ENCODE measurements around the gene MT4.

Gene MT4

DNA sequence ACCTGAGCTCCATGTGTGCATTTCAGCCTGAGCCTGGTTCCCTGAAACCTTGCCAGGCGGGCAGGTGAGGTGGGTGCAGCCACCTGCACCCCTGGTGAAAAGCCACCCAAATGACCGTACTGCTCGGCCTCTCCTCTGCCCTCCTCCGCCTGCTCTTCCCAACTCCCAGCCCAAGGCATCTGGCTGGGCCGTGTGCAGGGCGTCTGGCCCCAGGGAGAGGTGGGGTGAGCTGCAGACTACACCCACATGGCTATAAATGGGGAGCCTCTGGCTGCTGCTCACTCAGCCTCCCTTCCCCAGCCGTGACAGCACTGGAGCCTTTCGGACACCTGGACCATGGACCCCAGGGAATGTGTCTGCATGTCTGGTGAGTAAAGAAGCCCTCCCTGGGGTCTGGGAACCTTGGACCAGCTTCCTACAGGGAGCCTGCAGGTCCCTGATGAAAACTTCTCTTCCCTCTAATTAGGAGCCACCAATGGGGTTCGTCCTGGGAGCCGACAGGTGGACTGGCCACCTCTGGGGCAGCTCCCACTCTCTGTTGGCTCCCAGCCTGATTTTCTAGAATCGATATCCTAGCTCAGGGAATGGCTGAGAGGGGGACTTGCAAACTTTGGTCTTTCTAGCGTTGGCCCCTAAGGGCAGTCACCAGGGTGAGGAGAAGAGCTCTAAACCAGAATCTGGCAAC lies at the start of gene MT4:
Gene MT4 (plus strand): TSS at position 281 of the 685 bp plus-strand sequence. CDS start 56 bp downstream, at position 337.
- no peak within 1 kb of the TSS for H3K4me3 Mint-ChIP-seq
- no peak for DNase-seq
- no peaks in the 10 kb centered on the region for H3K9me3 Mint-ChIP-seq
- no peak within 1 kb of the TSS for H3K27ac Mint-ChIP-seq
- H3K36me3 Mint-ChIP-seq (ENCODE audit: low read depth), result no peaks in the 10 kb centered on the region
- H3K4me1 Mint-ChIP-seq (ENCODE audit: low read depth), result no peaks in the 10 kb centered on the region
- H3K27me3 Mint-ChIP-seq, result peaks cover 3% of the 10 kb centered on the region

DNA sequence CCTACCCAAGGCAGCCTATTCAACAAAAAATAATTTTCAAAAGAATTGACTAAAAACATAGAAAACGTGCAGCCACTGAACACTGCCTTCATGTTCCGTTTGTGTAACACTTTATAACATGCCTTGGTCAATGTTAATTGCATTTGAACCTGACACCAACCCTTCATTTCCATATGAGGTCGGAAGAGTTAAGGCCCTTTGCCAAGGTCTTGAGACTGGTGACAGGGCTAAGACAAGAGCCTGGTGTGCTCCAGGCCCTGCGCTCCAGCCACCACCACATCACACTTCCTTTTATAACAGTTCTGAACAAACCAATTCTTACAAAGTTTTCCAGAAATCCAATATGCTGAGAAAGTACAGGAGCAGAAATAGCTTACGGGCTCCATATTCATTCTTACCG lies 49.2 kb upstream of the MT4 start:
- Mint-ChIP-seq H3K4me3 (no peak overlapping the region), H3K9me3 (no peaks in the 10 kb centered on the region), H3K36me3 (ENCODE audit: low read depth) (peaks cover 23% of the 10 kb centered on the region), H3K4me1 (ENCODE audit: low read depth) (peaks cover 62% of the 10 kb centered on the region), H3K27ac (no peak overlapping the region), H3K27me3 (no peaks in the 10 kb centered on the region)
- DNase-seq, result no peak

DNA sequence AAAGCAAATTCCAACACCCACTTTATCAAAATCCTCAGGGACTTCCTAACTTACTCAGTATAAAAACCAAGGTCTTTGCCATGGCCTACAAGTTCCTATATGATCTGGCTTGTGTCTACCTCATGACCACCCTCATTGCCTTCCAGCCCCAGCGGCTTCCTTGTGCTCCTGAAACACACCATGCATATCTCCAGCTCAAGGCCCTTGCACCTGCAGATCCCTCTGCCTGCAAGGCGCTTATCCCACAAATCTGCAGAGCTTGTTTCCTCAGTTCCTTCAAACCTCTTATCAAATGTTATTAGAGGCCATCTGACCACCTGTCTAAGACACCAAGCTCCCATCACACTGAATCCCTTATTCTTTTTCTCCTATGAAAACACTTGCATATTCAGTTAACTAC lies 47.7 kb upstream of the MT4 start:
- peaks cover 62% of the 10 kb centered on the region for H3K4me1 Mint-ChIP-seq (ENCODE audit: low read depth)
- H3K27ac Mint-ChIP-seq, result no peak overlapping the region
- H3K27me3 Mint-ChIP-seq, result no peaks in the 10 kb centered on the region

DNA sequence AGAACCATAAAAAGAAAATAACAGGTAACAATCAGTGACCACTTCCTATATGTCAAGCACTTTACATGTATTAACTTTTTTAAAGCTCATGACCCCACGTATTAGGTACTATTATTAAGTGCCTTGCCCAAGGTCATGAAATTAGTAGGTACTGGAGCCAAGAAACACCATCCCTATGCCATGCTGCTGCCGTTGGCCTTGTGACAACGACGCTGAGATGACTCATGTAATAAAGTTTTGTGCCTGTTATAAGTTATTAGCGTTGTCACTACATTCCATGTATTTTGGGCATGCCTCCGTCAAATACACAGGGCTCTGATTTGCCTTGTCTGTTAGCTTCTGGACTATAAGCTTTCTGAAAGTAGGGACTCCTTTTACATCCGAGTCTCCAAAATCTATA lies 46.4 kb upstream of the MT4 start:
- no peaks in the 10 kb centered on the region for H3K27me3 Mint-ChIP-seq
- no peak overlapping the region for H3K27ac Mint-ChIP-seq
- H3K36me3 Mint-ChIP-seq (ENCODE audit: low read depth), result peaks cover 3% of the 10 kb centered on the region
- H3K4me3 Mint-ChIP-seq, result peak overlapping the region; percentile 87
- peaks cover 60% of the 10 kb centered on the region for H3K4me1 Mint-ChIP-seq (ENCODE audit: low read depth)
- H3K9me3 Mint-ChIP-seq, result no peaks in the 10 kb centered on the region
- DNase-seq, result no peak

More for the DNA sequence above, 47.7 kb upstream of the MT4 start:
- H3K9me3 Mint-ChIP-seq, result no peaks in the 10 kb centered on the region
- no peak overlapping the region for H3K4me3 Mint-ChIP-seq
- H3K36me3 Mint-ChIP-seq (ENCODE audit: low read depth), result peaks cover 10% of the 10 kb centered on the region
- no peak for DNase-seq

DNA sequence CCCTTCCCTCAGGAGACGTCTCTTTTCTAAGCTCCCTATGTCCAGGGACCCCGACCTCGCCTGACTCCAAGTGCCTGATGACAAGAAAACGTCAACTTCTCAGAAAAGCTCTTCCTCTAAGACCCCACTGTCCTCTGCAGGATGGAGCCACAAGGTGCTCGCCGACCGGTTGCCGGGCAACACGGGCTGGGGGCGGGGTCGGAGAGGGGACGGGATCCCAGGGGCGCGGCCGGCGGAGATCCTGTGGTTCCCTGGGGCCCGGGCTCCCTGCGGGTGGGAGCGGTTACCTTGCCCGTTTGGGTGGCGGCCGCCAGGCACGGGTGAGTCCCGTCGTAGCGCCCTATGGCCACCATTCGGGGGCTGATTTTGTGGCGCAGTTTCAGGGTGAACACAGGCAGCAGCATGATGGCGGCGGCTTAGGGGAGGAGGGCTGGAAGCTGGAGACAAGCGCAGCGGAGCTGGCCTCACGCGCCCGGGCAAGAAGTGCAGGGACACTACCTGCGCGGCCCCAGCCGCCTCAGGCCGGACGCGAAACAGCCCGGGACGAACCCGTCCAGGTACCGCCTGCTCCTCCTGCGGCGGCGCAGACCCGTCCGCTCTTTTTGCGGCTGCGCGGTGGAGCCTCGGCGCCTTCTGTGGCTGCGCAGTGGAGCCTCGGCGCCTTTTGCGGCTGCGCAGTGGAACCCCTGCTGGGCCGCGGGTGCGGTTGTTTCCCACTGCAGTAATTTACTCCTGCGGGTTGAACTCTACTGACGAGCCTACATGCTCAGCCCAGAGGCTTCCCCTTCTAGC lies 45.2 kb upstream of the MT4 start, which contains the start of gene BBS2:
Gene BBS2 (minus strand): TSS at position 566 of the 792 bp plus-strand sequence. CDS start 162 bp downstream, at position 404.
- H3K4me3 Mint-ChIP-seq, result peak within 1 kb of the TSS; percentile 87
- H3K27ac Mint-ChIP-seq, result peak within 1 kb of the TSS; percentile 85
- H3K27me3 Mint-ChIP-seq, result no peaks in the 10 kb centered on the region
- peak; percentile 95 for DNase-seq
- no peaks in the 10 kb centered on the region for H3K9me3 Mint-ChIP-seq
- peaks cover 50% of the 10 kb centered on the region for H3K4me1 Mint-ChIP-seq (ENCODE audit: low read depth)
- H3K36me3 Mint-ChIP-seq (ENCODE audit: low read depth), result peaks cover 3% of the 10 kb centered on the region

DNA sequence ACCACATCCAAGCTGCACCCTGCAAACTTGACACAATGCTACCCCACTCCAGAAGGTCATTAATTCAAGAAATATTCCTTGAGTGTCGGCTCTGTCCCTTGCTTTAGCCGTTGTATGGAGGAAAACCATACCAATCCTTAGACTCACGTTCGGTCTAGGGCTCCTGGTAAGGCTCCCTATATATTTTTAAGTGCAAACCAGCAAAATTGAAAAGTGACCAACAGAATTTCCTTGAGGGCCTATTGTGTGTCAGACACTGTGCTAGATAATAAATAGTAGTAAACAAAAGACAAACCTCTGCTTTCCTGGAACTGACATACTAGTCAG lies 44.7 kb upstream of the MT4 start:
- Mint-ChIP-seq H3K9me3 (no peaks in the 10 kb centered on the region), H3K4me3 (peak overlapping the region; percentile 87), H3K4me1 (ENCODE audit: low read depth) (peaks cover 44% of the 10 kb centered on the region), H3K27me3 (no peaks in the 10 kb centered on the region), H3K27ac (peak overlapping the region; percentile 85), H3K36me3 (ENCODE audit: low read depth) (peaks cover 3% of the 10 kb centered on the region)
- DNase-seq, result no peak

DNA sequence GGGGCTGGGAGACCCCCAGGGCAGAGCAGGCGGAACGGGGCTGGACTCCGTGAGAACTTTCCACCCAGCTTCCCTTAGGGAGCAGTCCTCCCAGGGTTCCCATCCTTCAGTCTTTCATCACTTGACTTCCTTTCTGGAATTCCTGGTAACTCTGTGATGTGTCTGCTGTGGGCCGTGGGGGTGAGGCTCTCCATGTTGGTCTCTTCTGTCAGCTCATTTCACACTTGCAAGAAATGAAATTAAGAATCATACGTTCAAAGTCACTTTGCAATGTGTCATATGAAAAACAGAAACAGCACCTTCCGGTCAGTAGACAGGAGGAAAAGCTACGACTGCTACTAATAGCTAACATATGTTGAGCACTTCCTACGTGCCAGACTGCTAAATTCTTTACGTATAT lies 39.6 kb upstream of the MT4 start:
- DNase-seq, result no peak
- H3K27me3 Mint-ChIP-seq, result no peaks in the 10 kb centered on the region
- H3K9me3 Mint-ChIP-seq, result no peaks in the 10 kb centered on the region
- no peaks in the 10 kb centered on the region for H3K36me3 Mint-ChIP-seq (ENCODE audit: low read depth)
- no peak overlapping the region for H3K27ac Mint-ChIP-seq
- no peak overlapping the region for H3K4me3 Mint-ChIP-seq
- H3K4me1 Mint-ChIP-seq (ENCODE audit: low read depth), result peaks cover 6% of the 10 kb centered on the region

DNA sequence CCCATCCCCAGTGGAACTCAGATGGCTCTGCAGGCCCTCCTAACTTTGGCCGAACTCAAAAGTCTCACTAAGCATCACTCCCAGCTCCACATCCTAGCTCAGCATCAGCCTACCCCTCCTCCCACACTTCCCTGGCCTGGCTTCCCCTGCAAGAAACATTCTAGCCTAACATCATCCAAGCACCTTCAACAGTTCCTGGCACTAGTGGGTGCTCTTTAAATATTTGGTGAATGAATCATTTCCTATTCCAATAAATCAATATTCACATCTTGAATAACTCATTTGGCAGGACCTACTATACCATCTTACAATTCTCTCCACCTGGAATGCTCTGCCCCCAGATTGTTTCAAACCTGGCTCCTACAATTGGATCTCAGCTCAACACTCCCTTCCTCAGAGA lies 34.0 kb upstream of the MT4 start:
- H3K9me3 Mint-ChIP-seq, result no peaks in the 10 kb centered on the region
- no peaks in the 10 kb centered on the region for H3K4me1 Mint-ChIP-seq (ENCODE audit: low read depth)
- peaks cover 9% of the 10 kb centered on the region for H3K27me3 Mint-ChIP-seq
- no peak overlapping the region for H3K27ac Mint-ChIP-seq
- H3K4me3 Mint-ChIP-seq, result no peak overlapping the region
- H3K36me3 Mint-ChIP-seq (ENCODE audit: low read depth), result no peaks in the 10 kb centered on the region
- DNase-seq, result no peak

DNA sequence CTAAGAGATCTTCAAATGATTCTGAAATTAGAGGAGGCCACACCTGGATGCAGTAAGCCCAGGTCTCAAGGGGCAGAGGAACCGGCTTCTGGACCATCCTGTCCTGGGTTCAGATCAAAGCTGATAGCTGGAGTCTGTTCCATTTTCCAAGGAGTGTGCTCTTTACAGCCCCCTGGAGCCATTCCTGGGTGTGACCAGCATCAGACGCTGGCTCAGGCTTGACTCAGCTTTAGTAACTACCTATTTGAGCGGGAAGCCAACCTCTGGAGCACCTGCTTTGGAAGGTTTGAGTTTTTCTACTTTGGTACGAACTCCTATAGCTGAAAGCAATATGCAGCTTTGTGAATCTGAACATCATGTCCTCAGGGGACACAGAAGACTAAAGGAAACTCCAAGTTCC lies 32.2 kb upstream of the MT4 start:
- Mint-ChIP-seq H3K36me3 (ENCODE audit: low read depth) (no peaks in the 10 kb centered on the region), H3K27me3 (peaks cover 14% of the 10 kb centered on the region), H3K9me3 (no peaks in the 10 kb centered on the region)

DNA sequence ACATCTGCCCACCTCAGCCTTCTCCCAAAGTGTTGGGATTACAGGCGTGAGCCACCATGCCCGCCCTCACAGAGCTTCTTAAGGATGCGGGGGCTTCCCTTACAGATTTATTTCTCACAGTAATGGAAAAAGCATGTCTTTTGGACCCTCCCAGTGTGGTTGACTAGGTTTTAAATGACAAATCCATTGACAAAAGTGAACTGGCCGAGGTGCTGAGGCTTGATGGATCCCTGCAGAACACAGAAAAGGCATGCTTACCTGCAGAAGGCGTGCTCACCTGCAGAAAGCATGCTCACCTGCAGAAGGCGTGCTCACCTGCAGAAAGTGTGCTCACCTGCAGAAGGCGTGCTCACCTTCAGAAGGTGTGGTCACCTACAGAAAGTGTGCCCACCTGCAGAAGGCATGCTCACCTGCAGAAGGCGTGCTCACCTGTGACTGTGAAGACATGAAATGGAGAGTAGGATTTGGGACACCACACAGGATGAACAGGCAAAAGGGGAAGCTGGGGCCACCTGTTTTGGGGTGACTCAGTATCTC lies 30.0 kb upstream of the MT4 start:
- H3K27me3 Mint-ChIP-seq, result peaks cover 18% of the 10 kb centered on the region
- DNase-seq, result no peak
- H3K36me3 Mint-ChIP-seq (ENCODE audit: low read depth), result no peaks in the 10 kb centered on the region
- no peaks in the 10 kb centered on the region for H3K4me1 Mint-ChIP-seq (ENCODE audit: low read depth)
- no peak overlapping the region for H3K27ac Mint-ChIP-seq
- H3K4me3 Mint-ChIP-seq, result no peak overlapping the region
- no peaks in the 10 kb centered on the region for H3K9me3 Mint-ChIP-seq

More for the DNA sequence above, 32.2 kb upstream of the MT4 start:
- no peaks in the 10 kb centered on the region for H3K4me1 Mint-ChIP-seq (ENCODE audit: low read depth)
- H3K4me3 Mint-ChIP-seq, result no peak overlapping the region
- H3K27ac Mint-ChIP-seq, result no peak overlapping the region
- no peak for DNase-seq

DNA sequence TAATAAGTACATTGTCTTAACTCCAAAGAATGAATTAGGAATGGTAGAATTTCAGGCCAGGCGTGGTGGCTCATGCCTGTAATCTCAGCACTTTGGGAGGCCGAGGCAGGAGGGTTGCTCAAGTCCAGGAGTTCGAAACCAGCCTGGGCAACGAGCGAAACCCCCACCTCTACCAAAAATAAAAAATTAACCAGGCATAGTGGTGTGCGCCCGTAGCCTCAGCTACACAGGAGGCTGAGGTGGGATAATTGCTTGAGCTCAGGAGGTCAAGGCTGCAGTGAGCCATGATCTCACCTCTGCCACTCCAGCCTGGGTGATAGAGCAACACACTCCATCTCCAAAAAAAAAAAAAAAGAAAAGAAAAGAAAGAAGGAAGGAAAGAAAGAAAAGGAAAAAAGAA lies 26.5 kb upstream of the MT4 start:
- H3K36me3 Mint-ChIP-seq (ENCODE audit: low read depth), result no peaks in the 10 kb centered on the region
- H3K27ac Mint-ChIP-seq, result no peak overlapping the region
- no peaks in the 10 kb centered on the region for H3K9me3 Mint-ChIP-seq
- no peak overlapping the region for H3K4me3 Mint-ChIP-seq
- H3K27me3 Mint-ChIP-seq, result peaks cover 22% of the 10 kb centered on the region
- no peaks in the 10 kb centered on the region for H3K4me1 Mint-ChIP-seq (ENCODE audit: low read depth)
- DNase-seq, result no peak

DNA sequence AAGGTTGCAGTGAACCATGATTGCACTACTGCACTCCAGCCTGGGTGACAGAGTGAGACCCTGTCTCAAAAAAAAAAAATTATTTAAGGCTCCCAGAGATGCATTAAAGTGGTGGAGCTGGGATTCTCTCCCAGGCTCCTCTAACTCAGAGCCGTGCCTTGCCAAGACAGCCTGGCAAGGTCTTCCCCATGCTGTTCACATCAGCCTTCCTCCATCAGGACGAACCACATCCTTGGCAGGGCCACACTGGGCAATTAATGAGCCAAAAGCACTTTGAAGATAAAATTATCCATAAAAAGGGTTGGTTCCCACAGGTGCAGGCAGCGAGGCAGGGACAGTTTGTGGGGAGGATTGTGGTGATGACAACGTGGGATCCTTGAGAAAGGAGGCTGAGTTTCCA lies 25.2 kb upstream of the MT4 start:
- Mint-ChIP-seq H3K4me3 (no peak overlapping the region), H3K27me3 (peaks cover 18% of the 10 kb centered on the region), H3K36me3 (ENCODE audit: low read depth) (no peaks in the 10 kb centered on the region), H3K27ac (no peak overlapping the region), H3K9me3 (no peaks in the 10 kb centered on the region), H3K4me1 (ENCODE audit: low read depth) (no peaks in the 10 kb centered on the region)
- DNase-seq, result no peak

DNA sequence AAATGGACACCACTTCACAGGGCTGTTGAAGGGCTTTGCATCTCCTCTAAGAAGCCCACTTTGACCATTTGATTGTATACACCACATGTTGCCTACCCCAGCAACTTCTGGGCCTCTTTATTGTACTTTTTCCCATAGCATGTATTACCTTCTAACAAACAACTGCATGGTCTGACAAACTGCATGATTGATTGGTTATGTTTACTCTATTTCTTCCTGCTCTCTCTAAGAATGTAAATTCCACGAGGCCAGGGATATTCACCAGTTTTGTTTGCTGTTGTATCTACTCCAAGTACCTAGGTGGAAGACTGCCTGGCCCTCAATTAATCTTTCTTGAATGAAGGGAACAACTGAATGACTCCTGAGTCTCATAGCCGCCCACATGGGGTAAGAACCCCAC lies 22.8 kb upstream of the MT4 start:
- H3K4me3 Mint-ChIP-seq, result no peak overlapping the region
- no peak overlapping the region for H3K27ac Mint-ChIP-seq
- H3K9me3 Mint-ChIP-seq, result no peaks in the 10 kb centered on the region
- H3K27me3 Mint-ChIP-seq, result peaks cover 9% of the 10 kb centered on the region
- DNase-seq, result no peak
- no peaks in the 10 kb centered on the region for H3K36me3 Mint-ChIP-seq (ENCODE audit: low read depth)
- peaks cover under 1% of the 10 kb centered on the region for H3K4me1 Mint-ChIP-seq (ENCODE audit: low read depth)

DNA sequence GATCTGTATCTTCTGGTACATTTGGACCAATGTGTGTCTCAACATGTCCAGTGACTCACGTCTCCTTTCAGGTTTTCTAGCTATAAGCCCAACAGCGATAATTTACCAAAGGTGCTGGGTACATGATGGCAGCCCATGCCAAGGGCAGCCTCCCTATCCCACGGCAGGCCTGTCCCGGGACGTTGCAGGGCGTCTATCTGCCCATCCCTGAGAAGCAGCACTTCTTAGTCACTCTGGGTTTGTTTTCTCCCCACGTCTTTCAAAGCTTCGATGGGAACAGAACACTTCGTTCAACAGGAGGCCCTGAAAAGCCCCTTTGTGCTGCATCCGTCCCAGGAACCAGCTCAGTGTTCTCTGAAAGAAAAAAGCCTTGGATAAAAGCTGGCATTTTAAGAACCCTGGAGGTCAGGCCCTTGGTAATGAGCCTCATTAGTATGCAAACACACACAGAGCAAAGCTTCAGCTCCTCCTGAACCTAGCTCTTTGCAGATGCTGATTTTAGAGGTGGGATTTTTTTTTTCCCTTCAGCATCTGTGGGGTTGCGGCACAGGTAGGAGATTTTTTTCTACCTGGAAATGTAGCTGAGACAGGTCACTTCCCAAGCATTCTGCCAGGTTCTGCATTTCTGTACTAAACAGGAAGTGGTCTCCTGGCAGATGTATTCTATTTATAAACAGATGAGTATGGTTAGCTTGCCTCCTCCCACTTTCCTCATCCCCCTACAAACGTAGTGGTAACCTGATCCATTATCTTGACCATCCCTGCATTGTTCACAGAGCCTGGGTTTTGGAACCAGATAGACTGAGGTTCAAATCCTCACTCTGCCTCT lies 17.5 kb upstream of the MT4 start:
- no peak for DNase-seq
- no peaks in the 10 kb centered on the region for H3K27me3 Mint-ChIP-seq
- peaks cover 20% of the 10 kb centered on the region for H3K4me1 Mint-ChIP-seq (ENCODE audit: low read depth)
- H3K27ac Mint-ChIP-seq, result no peak overlapping the region
- no peaks in the 10 kb centered on the region for H3K36me3 Mint-ChIP-seq (ENCODE audit: low read depth)
- no peak overlapping the region for H3K4me3 Mint-ChIP-seq
- no peaks in the 10 kb centered on the region for H3K9me3 Mint-ChIP-seq
